ENCODE measurements around the gene KRTAP5-6.
"Not testable (repeated sequence)": the region's sequence is repeated elsewhere in the genome, so short reads cannot be mapped to it uniquely, and the experiment has no call there.

The KRTAP5-6 gene

DNA sequence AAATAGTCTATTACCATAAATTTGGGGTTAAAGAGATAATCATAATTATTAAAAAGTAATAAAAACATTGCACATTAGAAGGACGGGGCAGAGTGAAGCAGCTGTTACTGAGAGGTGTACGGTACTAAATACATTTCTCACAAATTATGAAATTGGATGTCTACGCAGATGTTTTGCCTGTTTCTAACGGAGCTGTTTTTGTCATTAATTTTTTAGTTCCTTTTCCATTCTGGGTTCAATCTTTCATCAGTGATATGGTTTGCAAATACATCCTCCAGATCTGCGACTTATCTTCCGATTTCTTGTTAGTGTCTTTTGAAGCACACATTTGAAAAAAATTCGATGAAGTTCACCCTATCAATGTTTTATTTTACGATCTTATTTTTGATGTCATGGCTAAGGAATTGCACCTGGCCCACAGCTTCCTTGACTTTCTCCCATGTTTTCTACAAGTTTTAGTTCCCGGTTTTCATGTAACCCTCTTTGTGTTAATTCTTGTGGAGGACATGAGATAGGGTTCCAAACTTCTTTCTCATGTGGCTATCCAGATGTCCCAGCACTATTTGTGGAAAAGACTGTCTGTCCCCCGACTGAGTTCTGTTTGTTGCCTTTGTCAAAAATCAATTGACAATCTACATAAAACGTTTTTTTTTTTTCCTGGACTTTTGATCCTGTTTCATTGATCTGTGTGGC is 21.3 kb upstream of the KRTAP5-6 start:
- TF ChIP-seq CTCF (conservative IDR thresholded peaks at IDR 0.05; ENCODE audit: low read depth, low read length), result no peak
- Histone ChIP-seq H3K36me3 (ENCODE audit: insufficient read depth) (no peaks in the 10 kb centered on the region), H3K4me3 (IDR thresholded peaks at IDR 0.05; ENCODE audit: insufficient read depth, low read depth, low read length) (no peak overlapping the region), H3K79me2 (ENCODE audit: insufficient read depth, low read depth) (no peaks in the 10 kb centered on the region), H3K4me2 (no peak overlapping the region), H3K4me1 (ENCODE audit: low read depth, poor library complexity, severe bottlenecking) (no peaks in the 10 kb centered on the region), H2AFZ (ENCODE audit: low read depth) (no peak overlapping the region), H3K27me3 (ENCODE audit: insufficient read depth, low read depth) (peaks cover 88% of the 10 kb centered on the region), H3K9ac (no peak overlapping the region), H4K20me1 (ENCODE audit: insufficient read depth) (no peaks in the 10 kb centered on the region), H3K27ac (no peak overlapping the region)

DNA sequence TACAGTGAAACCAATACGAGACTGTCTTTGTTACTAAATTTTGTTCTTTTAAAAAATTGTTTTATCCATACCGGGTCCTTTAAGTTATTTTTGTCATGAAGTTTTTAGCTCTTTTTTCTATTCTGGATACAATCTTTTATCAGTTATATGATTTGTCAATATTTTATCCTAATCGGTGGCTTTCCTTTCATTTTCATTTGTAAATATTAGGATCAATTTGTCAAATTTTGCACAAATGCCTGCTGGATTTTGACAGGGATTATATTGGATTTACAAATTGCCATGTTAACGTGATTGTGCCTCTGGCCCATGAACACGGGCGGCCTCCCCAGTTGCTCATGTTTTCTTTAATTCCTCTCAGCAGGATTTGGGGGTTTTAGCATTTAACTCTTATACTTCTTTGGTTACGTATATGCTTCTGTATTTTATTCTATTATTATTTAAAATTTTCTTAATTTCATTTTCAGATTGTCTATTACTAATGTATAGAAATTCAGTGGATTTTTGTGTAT is 20.7 kb upstream of the KRTAP5-6 start:
- no peaks in the 10 kb centered on the region for H3K79me2 ChIP-seq (ENCODE audit: insufficient read depth, low read depth)
- no peak for TF ChIP-seq CTCF (conservative IDR thresholded peaks at IDR 0.05; ENCODE audit: low read depth, low read length)
- peaks cover 92% of the 10 kb centered on the region for H3K27me3 ChIP-seq (ENCODE audit: insufficient read depth, low read depth)
- no peak overlapping the region for H3K27ac ChIP-seq
- no peaks in the 10 kb centered on the region for H4K20me1 ChIP-seq (ENCODE audit: insufficient read depth)
- no peaks in the 10 kb centered on the region for H3K4me1 ChIP-seq (ENCODE audit: low read depth, poor library complexity, severe bottlenecking)
- H2AFZ ChIP-seq (ENCODE audit: low read depth), result no peak overlapping the region
- H3K4me3 ChIP-seq (IDR thresholded peaks at IDR 0.05; ENCODE audit: insufficient read depth, low read depth, low read length), result no peak overlapping the region
- no peak overlapping the region for H3K4me2 ChIP-seq
- H3K9ac ChIP-seq, result no peak overlapping the region
- no peaks in the 10 kb centered on the region for H3K36me3 ChIP-seq (ENCODE audit: insufficient read depth)

DNA sequence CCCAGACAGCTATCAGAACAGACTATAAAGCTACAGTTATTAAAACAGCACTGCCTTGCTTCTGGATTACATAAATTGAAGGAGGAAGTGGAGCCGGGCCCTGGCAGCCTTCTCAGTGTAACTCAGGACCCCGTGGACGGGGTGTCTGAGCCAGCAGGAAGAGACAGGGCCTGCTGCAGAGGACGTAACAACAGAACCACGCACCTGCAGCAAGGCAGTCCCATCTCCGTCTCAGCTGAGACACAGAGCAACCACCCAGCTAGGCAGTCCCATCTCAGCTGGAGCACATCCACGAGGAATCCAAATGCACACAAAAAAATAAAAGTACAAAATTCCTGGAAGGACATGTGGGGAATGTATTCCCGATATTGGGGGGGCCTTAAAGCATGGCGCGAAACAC is 17.1 kb upstream of the KRTAP5-6 start:
- Histone ChIP-seq H3K36me3 (ENCODE audit: insufficient read depth) (no peaks in the 10 kb centered on the region), H3K4me3 (IDR thresholded peaks at IDR 0.05; ENCODE audit: insufficient read depth, low read depth, low read length) (no peak overlapping the region), H4K20me1 (ENCODE audit: insufficient read depth) (no peaks in the 10 kb centered on the region), H3K4me1 (ENCODE audit: low read depth, poor library complexity, severe bottlenecking) (no peaks in the 10 kb centered on the region), H3K79me2 (ENCODE audit: insufficient read depth, low read depth) (no peaks in the 10 kb centered on the region), H3K27me3 (ENCODE audit: insufficient read depth, low read depth) (peaks cover 78% of the 10 kb centered on the region), H3K4me2 (no peak overlapping the region), H3K27ac (no peak overlapping the region), H2AFZ (ENCODE audit: low read depth) (no peak overlapping the region), H3K9ac (no peak overlapping the region)
- no peak for TF ChIP-seq CTCF (conservative IDR thresholded peaks at IDR 0.05; ENCODE audit: low read depth, low read length)

DNA sequence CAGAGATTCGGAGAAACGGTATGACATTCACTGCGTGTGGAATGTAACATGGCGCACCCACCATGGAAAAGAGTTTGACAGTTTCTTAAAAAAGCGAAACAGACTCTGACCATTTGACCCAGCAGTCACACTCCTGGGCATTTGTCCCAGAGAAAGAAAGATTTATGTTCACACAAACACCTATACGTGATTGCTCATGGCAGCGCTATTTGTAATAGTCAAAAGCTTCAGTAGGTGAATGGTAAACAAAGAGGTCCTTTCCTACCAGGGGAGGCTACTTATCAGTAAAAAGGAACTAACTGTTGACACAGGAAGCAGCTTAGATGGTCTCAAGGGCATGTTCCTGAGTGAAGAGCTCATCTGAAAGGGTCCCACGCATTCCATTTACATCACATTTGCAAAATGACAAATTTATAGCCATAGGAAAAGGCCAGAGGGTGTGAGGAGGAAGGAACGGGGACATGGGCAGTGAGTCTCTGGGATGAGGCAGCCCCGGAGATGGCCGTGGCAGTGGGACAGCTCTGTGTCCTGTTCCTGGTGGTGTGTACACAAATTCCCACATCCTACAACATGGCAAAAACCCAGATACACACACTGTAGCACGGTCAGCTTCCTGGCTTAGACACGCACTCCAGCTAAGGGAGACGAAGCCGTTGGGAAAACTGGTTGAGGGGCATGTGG is 14.6 kb upstream of the KRTAP5-6 start:
- no peak overlapping the region for H3K4me2 ChIP-seq
- TF ChIP-seq CTCF (conservative IDR thresholded peaks at IDR 0.05; ENCODE audit: low read depth, low read length), result no peak

GRCh38 chr11:1683216-1683615 is 13.8 kb upstream of the KRTAP5-6 start:
- not testable (repeated sequence) for H3K4me2 ChIP-seq; H2AFZ ChIP-seq (ENCODE audit: low read depth); H3K79me2 ChIP-seq (ENCODE audit: insufficient read depth, low read depth); H3K36me3 ChIP-seq (ENCODE audit: insufficient read depth); H3K27ac ChIP-seq; H3K4me3 ChIP-seq (IDR thresholded peaks at IDR 0.05; ENCODE audit: insufficient read depth, low read depth, low read length); H4K20me1 ChIP-seq (ENCODE audit: insufficient read depth); H3K4me1 ChIP-seq (ENCODE audit: low read depth, poor library complexity, severe bottlenecking); H3K9ac ChIP-seq
- peaks cover 56% of the 10 kb centered on the region for H3K27me3 ChIP-seq (ENCODE audit: insufficient read depth, low read depth)

More for the DNA sequence above, 14.6 kb upstream of the KRTAP5-6 start:
- no peaks in the 10 kb centered on the region for H4K20me1 ChIP-seq (ENCODE audit: insufficient read depth)
- no peak overlapping the region for H3K27ac ChIP-seq
- H3K27me3 ChIP-seq (ENCODE audit: insufficient read depth, low read depth), result peaks cover 57% of the 10 kb centered on the region
- H3K36me3 ChIP-seq (ENCODE audit: insufficient read depth), result no peaks in the 10 kb centered on the region
- no peaks in the 10 kb centered on the region for H3K4me1 ChIP-seq (ENCODE audit: low read depth, poor library complexity, severe bottlenecking)
- H2AFZ ChIP-seq (ENCODE audit: low read depth), result no peak overlapping the region
- no peaks in the 10 kb centered on the region for H3K79me2 ChIP-seq (ENCODE audit: insufficient read depth, low read depth)
- H3K9ac ChIP-seq, result no peak overlapping the region
- H3K4me3 ChIP-seq (IDR thresholded peaks at IDR 0.05; ENCODE audit: insufficient read depth, low read depth, low read length), result no peak overlapping the region

DNA sequence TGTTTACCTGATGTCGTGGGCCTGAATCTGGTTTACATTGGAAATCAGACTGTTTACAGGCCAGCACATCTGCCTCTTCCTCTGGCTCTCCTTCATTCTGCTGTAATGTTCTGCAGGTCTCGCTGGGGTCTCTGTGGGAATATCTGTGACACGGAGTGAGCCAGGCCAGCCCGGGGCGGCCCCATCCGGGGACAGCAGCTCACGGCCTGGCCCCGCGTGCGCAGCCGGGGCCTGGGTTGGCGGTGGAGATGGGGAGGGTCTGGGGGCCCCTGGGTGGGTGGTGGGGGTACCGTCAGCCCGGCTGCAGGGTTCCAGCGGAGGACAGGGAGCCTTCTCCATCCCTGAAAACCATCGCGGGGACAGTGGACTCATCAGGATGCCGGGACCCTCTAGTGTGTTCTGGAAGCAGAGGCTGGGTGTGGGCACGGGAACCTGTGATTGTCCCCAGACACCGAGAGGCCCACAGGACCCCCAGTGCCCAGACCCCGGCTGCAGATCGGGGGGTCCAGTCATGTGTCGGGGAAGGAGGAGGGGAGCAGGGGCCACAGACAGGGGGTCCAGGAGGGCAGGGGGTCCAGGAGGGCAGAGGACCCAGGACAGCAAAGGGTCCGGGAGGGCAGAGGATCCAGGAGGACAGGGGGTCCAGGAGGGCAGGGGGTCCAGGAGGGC is 13.0 kb upstream of the KRTAP5-6 start:
- not testable (repeated sequence) for H4K20me1 ChIP-seq (ENCODE audit: insufficient read depth); H3K4me2 ChIP-seq; H3K4me3 ChIP-seq (IDR thresholded peaks at IDR 0.05; ENCODE audit: insufficient read depth, low read depth, low read length); H3K36me3 ChIP-seq (ENCODE audit: insufficient read depth); H3K4me1 ChIP-seq (ENCODE audit: low read depth, poor library complexity, severe bottlenecking); H3K79me2 ChIP-seq (ENCODE audit: insufficient read depth, low read depth); H2AFZ ChIP-seq (ENCODE audit: low read depth); H3K27ac ChIP-seq; H3K9ac ChIP-seq
- H3K27me3 ChIP-seq (ENCODE audit: insufficient read depth, low read depth), result peaks cover 57% of the 10 kb centered on the region

All from KMS-11 (cell line).